Neural crest cell (in vitro differentiated cells): ENCODE results near the gene SNRPA1. TPM values are rescaled to one million over a fixed set of nuclear protein-coding genes. Genes with fewer than 3 reads are reported as not detected.

Experiments used
- DNase-seq: peaks from one replicate; pipeline ENCODE4 v3.0.0; 2021; ENCODE audit warnings: low read depth, mixed read lengths, low spot score
- H3K27ac Mint-ChIP-seq: one replicate; pipeline ENCODE4 v1.8.0; 2021; ENCODE audit warnings: mild to moderate bottlenecking, mixed read lengths; ENCODE audit not compliant: unreplicated experiment
- H3K27me3 Mint-ChIP-seq: 2 replicates; pipeline ENCODE4 v1.8.0; 2021; ENCODE audit warnings: low read depth, mild to moderate bottlenecking, mixed read lengths
- H3K36me3 Mint-ChIP-seq: 2 replicates; pipeline ENCODE4 v1.8.0; 2021; ENCODE audit warnings: low read depth, mild to moderate bottlenecking, mixed read lengths
- H3K4me1 Mint-ChIP-seq: 2 replicates; pipeline ENCODE4 v1.8.0; 2021; ENCODE audit warnings: mixed read lengths
- H3K4me3 Mint-ChIP-seq: one replicate; pipeline ENCODE4 v1.8.0; 2021; ENCODE audit warnings: mild to moderate bottlenecking, mixed read lengths
- H3K9me3 Mint-ChIP-seq: 2 replicates; pipeline ENCODE4 v1.8.0; 2021; ENCODE audit warnings: mixed read lengths
- total RNA-seq: library from RNA; stranded (reverse); gene quantifications from 2 replicates; pipeline ENCODE4 v1.2.1, GENCODE V29; 2021
- TF ChIP-seq, protein P1 (sequence below): fragments of 200-600 bp; sonication (generic); conservative IDR thresholded peaks from 2 replicates; pipeline ENCODE4 v1.5.0; 2021; ENCODE audit warnings: antibody characterized with exemption, mild to moderate bottlenecking

The SNRPA1 gene
- total RNA-seq, 1 donor from 2014 or later: 118 TPM

DNA sequence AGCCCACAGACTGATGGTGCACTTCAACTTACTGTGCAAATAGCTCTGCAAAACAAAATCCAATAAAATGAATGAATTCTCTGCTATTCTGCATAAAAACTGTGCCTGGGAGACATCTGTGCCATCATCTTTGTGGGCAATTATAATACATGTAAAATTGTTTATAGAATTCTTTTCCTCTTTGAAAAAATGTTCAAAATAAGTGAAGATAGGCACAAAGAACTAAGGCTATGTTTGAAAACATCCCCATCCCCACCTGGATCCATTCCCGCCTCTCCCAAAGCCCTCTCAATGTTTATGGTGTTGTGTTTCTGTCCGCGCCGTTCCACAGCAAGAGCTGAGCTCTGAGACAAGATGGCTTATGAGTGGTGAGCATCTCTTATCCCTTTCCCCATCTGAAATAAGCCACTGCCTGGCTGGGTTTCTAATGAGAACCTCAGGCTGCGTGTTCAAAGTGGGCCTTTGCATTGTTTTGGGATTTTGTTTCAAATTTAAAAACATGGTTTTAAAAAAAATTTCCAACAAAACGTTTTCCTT, 22.4 kb upstream of the SNRPA1 start:
- TF ChIP-seq, protein P1, sequence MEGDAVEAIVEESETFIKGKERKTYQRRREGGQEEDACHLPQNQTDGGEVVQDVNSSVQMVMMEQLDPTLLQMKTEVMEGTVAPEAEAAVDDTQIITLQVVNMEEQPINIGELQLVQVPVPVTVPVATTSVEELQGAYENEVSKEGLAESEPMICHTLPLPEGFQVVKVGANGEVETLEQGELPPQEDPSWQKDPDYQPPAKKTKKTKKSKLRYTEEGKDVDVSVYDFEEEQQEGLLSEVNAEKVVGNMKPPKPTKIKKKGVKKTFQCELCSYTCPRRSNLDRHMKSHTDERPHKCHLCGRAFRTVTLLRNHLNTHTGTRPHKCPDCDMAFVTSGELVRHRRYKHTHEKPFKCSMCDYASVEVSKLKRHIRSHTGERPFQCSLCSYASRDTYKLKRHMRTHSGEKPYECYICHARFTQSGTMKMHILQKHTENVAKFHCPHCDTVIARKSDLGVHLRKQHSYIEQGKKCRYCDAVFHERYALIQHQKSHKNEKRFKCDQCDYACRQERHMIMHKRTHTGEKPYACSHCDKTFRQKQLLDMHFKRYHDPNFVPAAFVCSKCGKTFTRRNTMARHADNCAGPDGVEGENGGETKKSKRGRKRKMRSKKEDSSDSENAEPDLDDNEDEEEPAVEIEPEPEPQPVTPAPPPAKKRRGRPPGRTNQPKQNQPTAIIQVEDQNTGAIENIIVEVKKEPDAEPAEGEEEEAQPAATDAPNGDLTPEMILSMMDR: no peak
- H3K27me3 Mint-ChIP-seq: peaks cover 21% of the 10 kb centered on the region
- no peaks in the 10 kb centered on the region for H3K36me3 Mint-ChIP-seq
- H3K4me3 Mint-ChIP-seq: no peak overlapping the region
- DNase-seq: no peak
- H3K4me1 Mint-ChIP-seq: no peaks in the 10 kb centered on the region
- no peaks in the 10 kb centered on the region for H3K9me3 Mint-ChIP-seq
- no peak overlapping the region for H3K27ac Mint-ChIP-seq

DNA sequence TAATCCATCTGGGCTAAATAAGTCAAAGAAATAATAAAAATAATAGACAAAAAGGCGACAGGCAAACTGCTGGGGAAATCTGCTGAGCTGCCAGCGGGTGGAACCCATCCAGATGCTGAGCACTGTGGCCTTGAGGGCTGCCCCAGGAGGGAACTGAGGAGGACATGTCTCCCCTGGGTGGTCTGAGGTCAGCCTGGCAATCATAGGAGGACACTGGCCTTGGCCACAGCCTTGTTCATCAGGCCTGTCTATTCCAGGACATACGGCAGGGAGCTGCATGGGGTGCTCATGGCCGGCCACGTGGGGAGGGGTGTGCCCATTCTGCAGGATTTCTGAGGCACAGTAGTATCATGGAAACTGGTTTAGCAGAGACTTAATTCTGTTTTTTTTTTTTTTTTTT, 21.5 kb upstream of the SNRPA1 start:
- Mint-ChIP-seq H3K9me3 (no peaks in the 10 kb centered on the region), H3K27ac (peak overlapping the region; percentile 27), H3K36me3 (no peaks in the 10 kb centered on the region), H3K4me1 (no peaks in the 10 kb centered on the region), H3K27me3 (peaks cover 21% of the 10 kb centered on the region), H3K4me3 (no peak overlapping the region)
- TF ChIP-seq, protein P1: no peak
- no peak for DNase-seq

DNA sequence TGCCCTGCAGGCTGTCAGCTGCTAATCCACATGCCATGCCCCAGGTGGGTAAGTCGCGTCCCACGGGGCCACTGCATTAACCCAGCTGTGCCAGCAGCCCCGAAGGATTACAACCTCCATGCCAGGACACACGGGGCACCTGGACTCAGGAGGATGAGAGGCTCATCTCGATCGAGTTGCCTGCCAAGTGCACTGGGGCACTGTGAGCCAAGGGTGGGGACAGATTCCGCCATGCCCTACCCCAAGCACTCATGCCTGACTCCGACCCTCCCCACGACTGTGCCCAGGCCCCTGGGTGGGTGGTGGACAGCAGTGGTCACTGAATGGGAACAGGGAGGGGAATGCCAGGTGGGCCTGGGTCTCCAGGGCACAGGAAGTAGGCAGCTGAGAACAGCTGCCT, 20.7 kb upstream of the SNRPA1 start:
- no peaks in the 10 kb centered on the region for H3K4me1 Mint-ChIP-seq
- no peaks in the 10 kb centered on the region for H3K9me3 Mint-ChIP-seq
- H3K27me3 Mint-ChIP-seq: peaks cover 15% of the 10 kb centered on the region
- H3K4me3 Mint-ChIP-seq: no peak overlapping the region
- H3K27ac Mint-ChIP-seq: no peak overlapping the region
- DNase-seq: no peak
- TF ChIP-seq, protein P1: no peak
- no peaks in the 10 kb centered on the region for H3K36me3 Mint-ChIP-seq

DNA sequence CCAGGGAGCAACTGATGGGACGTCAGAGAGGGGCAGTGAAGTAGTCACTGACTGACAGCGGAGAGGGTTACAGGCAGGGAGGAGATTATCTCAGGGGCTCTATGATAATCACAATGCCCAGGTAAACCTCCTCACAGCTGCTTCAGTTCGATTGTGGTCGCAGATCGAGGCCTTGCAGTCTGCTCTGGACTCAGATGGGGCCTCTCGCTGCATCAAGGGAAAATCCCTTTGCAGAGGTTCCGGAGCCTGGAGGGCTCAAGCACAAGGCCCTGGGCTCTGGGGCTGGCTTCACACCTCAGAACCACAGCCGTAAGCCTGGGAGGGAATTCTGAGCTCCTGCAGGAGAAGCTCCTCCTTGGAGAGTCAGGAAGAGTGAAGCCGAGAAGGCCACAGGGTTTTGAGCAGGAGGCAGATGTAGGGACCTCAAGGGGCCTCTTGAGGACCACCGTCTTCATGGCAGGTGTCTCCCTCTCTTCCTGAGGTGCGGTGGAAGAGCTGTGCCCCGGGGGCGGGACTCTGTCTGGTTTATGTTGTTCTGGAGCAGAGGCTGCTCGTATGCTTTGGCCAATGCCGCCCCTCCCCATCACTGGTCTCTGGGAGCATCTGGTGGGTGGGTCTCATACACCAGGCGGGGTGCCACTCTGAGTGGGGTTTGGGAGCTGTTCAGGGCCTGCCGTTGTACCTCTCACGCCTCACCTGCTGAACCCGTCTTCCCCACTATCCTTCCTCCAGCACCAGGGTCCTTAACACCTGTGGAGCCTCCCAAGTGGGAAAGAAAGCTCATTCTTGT, 19.5 kb upstream of the SNRPA1 start:
- H3K4me1 Mint-ChIP-seq: no peaks in the 10 kb centered on the region

DNA sequence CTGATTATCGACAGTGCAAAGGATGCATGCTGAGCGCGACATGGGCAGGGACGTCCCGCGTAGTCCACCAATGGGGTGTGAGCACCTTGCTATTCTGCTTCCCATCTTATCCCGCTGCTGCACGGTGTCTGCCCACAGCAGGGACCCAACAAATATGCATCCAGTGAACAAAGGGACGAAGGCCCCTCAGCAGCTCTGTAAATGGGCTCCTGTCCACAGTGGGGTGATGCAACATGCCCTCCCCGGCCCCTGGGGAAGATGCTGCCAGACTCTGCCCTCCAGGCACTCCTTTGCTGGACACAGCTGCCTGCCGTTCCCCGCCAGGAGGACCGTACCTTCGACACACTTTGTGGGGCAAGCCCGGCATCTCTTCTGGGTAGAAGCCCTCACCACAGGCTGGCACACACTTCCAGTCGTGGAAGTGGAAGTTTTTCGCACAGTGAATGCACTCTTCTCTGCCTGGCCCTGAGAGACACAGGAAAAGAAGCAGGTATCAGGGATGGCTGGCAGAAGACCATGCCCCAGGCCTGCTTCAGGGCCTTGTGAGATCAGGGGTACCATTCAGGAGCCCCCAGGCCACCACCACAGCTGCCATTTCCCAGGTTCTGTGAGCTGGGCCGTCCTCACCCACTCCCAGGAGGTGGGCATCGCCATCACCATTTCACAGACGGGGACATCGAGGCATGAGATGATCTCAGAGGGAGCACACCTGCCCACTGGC, 18.2 kb upstream of the SNRPA1 start:
- TF ChIP-seq, protein P1: no peak
- H3K27ac Mint-ChIP-seq: no peak overlapping the region
- no peaks in the 10 kb centered on the region for H3K9me3 Mint-ChIP-seq
- DNase-seq: no peak
- peaks cover 3% of the 10 kb centered on the region for H3K27me3 Mint-ChIP-seq
- H3K36me3 Mint-ChIP-seq: no peaks in the 10 kb centered on the region
- H3K4me1 Mint-ChIP-seq: no peaks in the 10 kb centered on the region
- H3K4me3 Mint-ChIP-seq: no peak overlapping the region

More for the DNA sequence above, 19.5 kb upstream of the SNRPA1 start:
- Mint-ChIP-seq H3K36me3 (no peaks in the 10 kb centered on the region), H3K4me3 (no peak overlapping the region), H3K27ac (no peak overlapping the region), H3K27me3 (peaks cover 8% of the 10 kb centered on the region), H3K9me3 (no peaks in the 10 kb centered on the region)
- DNase-seq: no peak
- TF ChIP-seq, protein P1: no peak
